ENCODE results near the gene TBX1. TPM values are rescaled to one million over a fixed set of nuclear protein-coding genes. Genes with fewer than 3 reads are reported as not detected.

The TBX1 gene
- total RNA-seq, 4 donors from 2014 or later = 7.6 to 34.3 (median 18.5) TPM

- no peaks in the 10 kb centered on the region for H3K27me3 ChIP-seq
- H3K36me3 ChIP-seq = no peaks in the 10 kb centered on the region
- no peaks in the 10 kb centered on the region for H3K9me3 ChIP-seq
- no peak overlapping the region for H3K4me3 ChIP-seq (replicated peaks in 1 of 3)
- WGBS, 2 donors = 88 to 91% methylated on average over 16 to 17 of the region's 22 CpGs
- peaks cover 6 to 11% of the 10 kb centered on the region in 2 donors for H3K4me1 ChIP-seq
- intact Hi-C loops (cut with DNase I) = no loop called here
- no peak for DNase-seq
- H3K27ac ChIP-seq = no peak overlapping the region
- no peak for TF ChIP-seq POLR2A (IDR thresholded peaks at IDR 0.05)
- TF ChIP-seq CTCF (IDR thresholded peaks at IDR 0.05) = no peak
Measured at GRCh38 chr22:19785461-19786263, 25.1 kb downstream of the TBX1 start.

GRCh38 chr22:19786264-19786585 is 25.6 kb downstream of the TBX1 start:
- 86 to 95% methylated on average over 3 to 6 of the region's 6 CpGs for WGBS, 2 donors
- H3K27me3 ChIP-seq = no peaks in the 10 kb centered on the region
- H3K36me3 ChIP-seq = no peaks in the 10 kb centered on the region
- peaks cover 6 to 11% of the 10 kb centered on the region in 2 donors for H3K4me1 ChIP-seq
- H3K4me3 ChIP-seq (replicated peaks in 1 of 3) = no peak overlapping the region
- no peak for DNase-seq
- no peak overlapping the region for H3K27ac ChIP-seq
- H3K9me3 ChIP-seq = no peaks in the 10 kb centered on the region
- TF ChIP-seq CTCF (IDR thresholded peaks at IDR 0.05) (no peak), POLR2A (IDR thresholded peaks at IDR 0.05) (no peak)
- intact Hi-C loops (cut with DNase I) = no loop called here

GRCh38 chr22:19786959-19787848 is 26.6 kb downstream of the TBX1 start:
- TF ChIP-seq CTCF (IDR thresholded peaks at IDR 0.05) (no peak), POLR2A (IDR thresholded peaks at IDR 0.05) (no peak)
- H3K27me3 ChIP-seq = no peaks in the 10 kb centered on the region
- no peaks in the 10 kb centered on the region for H3K36me3 ChIP-seq
- no peak for DNase-seq
- H3K27ac ChIP-seq = no peak overlapping the region
- H3K4me3 ChIP-seq (replicated peaks in 1 of 3) = no peak overlapping the region
- peaks cover 6 to 11% of the 10 kb centered on the region in 2 donors for H3K4me1 ChIP-seq
- intact Hi-C loops (cut with DNase I) = no loop called here
- no peaks in the 10 kb centered on the region for H3K9me3 ChIP-seq
- WGBS, 2 donors = 96% methylated on average over 17 to 27 of the region's 28 CpGs

- no peaks in the 10 kb centered on the region for H3K9me3 ChIP-seq
- no peak overlapping the region for H3K4me3 ChIP-seq (replicated peaks in 1 of 3)
- TF ChIP-seq POLR2A (IDR thresholded peaks at IDR 0.05) = no peak
- TF ChIP-seq CTCF (IDR thresholded peaks at IDR 0.05) = no peak
- intact Hi-C loops (cut with DNase I) = no loop called here
- no peak for DNase-seq
- 92% methylated on average over 9 of the region's 9 CpGs for WGBS, 2 donors
- no peaks in the 10 kb centered on the region for H3K27me3 ChIP-seq
- no peak overlapping the region for H3K27ac ChIP-seq
- no peaks in the 10 kb centered on the region for H3K36me3 ChIP-seq
- peaks cover 6 to 11% of the 10 kb centered on the region in 2 donors for H3K4me1 ChIP-seq
Measured at GRCh38 chr22:19787849-19788141, 27.2 kb downstream of the TBX1 start.
